Measurements from ENCODE around the gene RAPGEF4. TPM values are rescaled to one million over a fixed set of nuclear protein-coding genes. Genes with fewer than 3 reads are reported as not detected.

RAPGEF4 gene
- total RNA-seq, 4 donors from 2014 or later, result 16.1 to 26.2 (median 21.3) TPM

- intact Hi-C loops (cut with DNase I; ENCODE audit: low total_unique reads), result no loop called here
- TF ChIP-seq POLR2A (IDR thresholded peaks at IDR 0.05), result no peak
- TF ChIP-seq CTCF (IDR thresholded peaks at IDR 0.05), result no peak
- H3K27ac ChIP-seq, result peak overlapping the region in 1 of 2 donors; percentile 98
- no peak overlapping the region for H3K4me3 ChIP-seq
- peaks cover 0 to 7% of the 10 kb centered on the region in 2 donors for H3K4me1 ChIP-seq
- no peaks in the 10 kb centered on the region for H3K36me3 ChIP-seq
- DNase-seq, result no peak
- no peaks in the 10 kb centered on the region for H3K27me3 ChIP-seq
- no peaks in the 10 kb centered on the region for H3K9me3 ChIP-seq
Measured at GRCh38 chr2:173079141-173079540, 343.5 kb downstream of the RAPGEF4 start.

- intact Hi-C loops (cut with DNase I; ENCODE audit: low total_unique reads), result no loop called here
- no peaks in the 10 kb centered on the region for H3K36me3 ChIP-seq
- H3K27ac ChIP-seq, result no peak overlapping the region
- DNase-seq, result no peak
- peaks cover 0 to 10% of the 10 kb centered on the region in 2 donors for H3K4me1 ChIP-seq
- TF ChIP-seq POLR2A (IDR thresholded peaks at IDR 0.05) (no peak), CTCF (IDR thresholded peaks at IDR 0.05) (no peak)
- no peaks in the 10 kb centered on the region for H3K27me3 ChIP-seq
- no peak overlapping the region for H3K4me3 ChIP-seq
- H3K9me3 ChIP-seq, result no peaks in the 10 kb centered on the region
Measured at GRCh38 chr2:173079973-173080860, 344.6 kb downstream of the RAPGEF4 start.

- Histone ChIP-seq H3K27ac (peak overlapping the region; percentile 82 to 92), H3K36me3 (no peaks in the 10 kb centered on the region), H3K4me1 (peaks cover 5 to 17% of the 10 kb centered on the region in 2 donors), H3K27me3 (no peaks in the 10 kb centered on the region), H3K9me3 (no peaks in the 10 kb centered on the region), H3K4me3 (no peak overlapping the region)
- TF ChIP-seq POLR2A (IDR thresholded peaks at IDR 0.05), result no peak
- TF ChIP-seq CTCF (IDR thresholded peaks at IDR 0.05), result no peak
- intact Hi-C loops (cut with DNase I; ENCODE audit: low total_unique reads), result no loop called here
- no peak for DNase-seq
Measured at GRCh38 chr2:173086518-173087213, 351.0 kb downstream of the RAPGEF4 start.

GRCh38 chr2:173087214-173087581 lies 351.6 kb downstream of the RAPGEF4 start:
- no peaks in the 10 kb centered on the region for H3K27me3 ChIP-seq
- H3K27ac ChIP-seq, result peak overlapping the region; percentile 82 to 92
- peaks cover 5 to 21% of the 10 kb centered on the region in 2 donors for H3K4me1 ChIP-seq
- no peak for TF ChIP-seq CTCF (IDR thresholded peaks at IDR 0.05)
- TF ChIP-seq POLR2A (IDR thresholded peaks at IDR 0.05), result no peak
- H3K9me3 ChIP-seq, result no peaks in the 10 kb centered on the region
- intact Hi-C loops (cut with DNase I; ENCODE audit: low total_unique reads), result no loop called here
- no peaks in the 10 kb centered on the region for H3K36me3 ChIP-seq
- no peak overlapping the region for H3K4me3 ChIP-seq
- DNase-seq, result no peak
